ENCODE results near the gene PRR30.

PRR30 gene

GRCh38 chr2:27105981-27106380, 33.2 kb downstream of the PRR30 start:
- TF ChIP-seq, protein P1, sequence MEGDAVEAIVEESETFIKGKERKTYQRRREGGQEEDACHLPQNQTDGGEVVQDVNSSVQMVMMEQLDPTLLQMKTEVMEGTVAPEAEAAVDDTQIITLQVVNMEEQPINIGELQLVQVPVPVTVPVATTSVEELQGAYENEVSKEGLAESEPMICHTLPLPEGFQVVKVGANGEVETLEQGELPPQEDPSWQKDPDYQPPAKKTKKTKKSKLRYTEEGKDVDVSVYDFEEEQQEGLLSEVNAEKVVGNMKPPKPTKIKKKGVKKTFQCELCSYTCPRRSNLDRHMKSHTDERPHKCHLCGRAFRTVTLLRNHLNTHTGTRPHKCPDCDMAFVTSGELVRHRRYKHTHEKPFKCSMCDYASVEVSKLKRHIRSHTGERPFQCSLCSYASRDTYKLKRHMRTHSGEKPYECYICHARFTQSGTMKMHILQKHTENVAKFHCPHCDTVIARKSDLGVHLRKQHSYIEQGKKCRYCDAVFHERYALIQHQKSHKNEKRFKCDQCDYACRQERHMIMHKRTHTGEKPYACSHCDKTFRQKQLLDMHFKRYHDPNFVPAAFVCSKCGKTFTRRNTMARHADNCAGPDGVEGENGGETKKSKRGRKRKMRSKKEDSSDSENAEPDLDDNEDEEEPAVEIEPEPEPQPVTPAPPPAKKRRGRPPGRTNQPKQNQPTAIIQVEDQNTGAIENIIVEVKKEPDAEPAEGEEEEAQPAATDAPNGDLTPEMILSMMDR (IDR thresholded peaks at IDR 0.05; ENCODE audit: low read depth, low read length) = no peak
- H3K4me3 ChIP-seq (replicated peaks in 1 of 2; ENCODE audit: low read depth in 2 of 2, low read length in 2 of 2) = no peak overlapping the region
- DNase-seq (ENCODE audit: low read depth in 2 of 2) = no peak

DNA sequence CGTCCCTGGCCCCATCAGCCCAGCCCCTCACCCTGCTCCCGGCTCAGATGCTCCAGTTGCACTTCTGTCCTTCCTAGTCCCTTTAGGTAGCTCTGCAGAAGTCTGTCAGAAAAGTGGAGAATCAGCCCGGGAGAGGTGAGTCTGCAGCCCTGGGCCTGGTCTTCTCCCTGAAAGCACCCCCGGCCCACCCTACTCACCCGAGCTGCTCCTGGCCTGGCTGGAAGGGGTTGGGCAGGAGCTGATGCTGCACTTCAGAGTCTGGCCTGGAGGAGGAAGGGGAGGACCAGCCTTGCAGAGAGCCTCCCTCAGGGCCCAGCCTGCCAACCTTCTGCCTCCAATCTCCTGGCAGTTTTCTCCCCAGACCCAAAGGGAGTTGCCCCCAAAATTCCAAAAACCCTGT, 36.9 kb downstream of the PRR30 start:
- no peak overlapping the region for H3K4me3 ChIP-seq (replicated peaks in 1 of 2; ENCODE audit: low read depth in 2 of 2, low read length in 2 of 2)
- TF ChIP-seq, protein P1 (IDR thresholded peaks at IDR 0.05; ENCODE audit: low read depth, low read length) = no peak
- DNase-seq (ENCODE audit: low read depth in 2 of 2) = no peak

DNA sequence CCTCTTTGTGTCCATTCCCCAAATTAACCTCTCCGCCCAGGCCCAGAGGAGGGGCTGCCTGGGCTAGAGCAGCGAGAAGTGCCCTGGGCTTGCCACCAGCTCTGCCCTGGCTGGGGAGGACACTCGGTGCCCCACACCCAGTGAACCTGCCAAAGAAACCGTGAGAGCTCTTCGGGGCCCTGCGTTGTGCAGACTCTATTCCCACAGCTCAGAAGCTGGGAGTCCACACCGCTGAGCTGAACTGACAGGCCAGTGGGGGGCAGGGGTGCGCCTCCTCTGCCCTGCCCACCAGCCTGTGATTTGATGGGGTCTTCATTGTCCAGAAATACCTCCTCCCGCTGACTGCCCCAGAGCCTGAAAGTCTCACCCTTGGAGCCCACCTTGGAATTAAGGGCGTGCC, 39.2 kb downstream of the PRR30 start:
- TF ChIP-seq, protein P1 (IDR thresholded peaks at IDR 0.05; ENCODE audit: low read depth, low read length) = no peak
- DNase-seq (ENCODE audit: low read depth in 2 of 2) = no peak
- H3K4me3 ChIP-seq (replicated peaks in 1 of 2; ENCODE audit: low read depth in 2 of 2, low read length in 2 of 2) = no peak overlapping the region

DNA sequence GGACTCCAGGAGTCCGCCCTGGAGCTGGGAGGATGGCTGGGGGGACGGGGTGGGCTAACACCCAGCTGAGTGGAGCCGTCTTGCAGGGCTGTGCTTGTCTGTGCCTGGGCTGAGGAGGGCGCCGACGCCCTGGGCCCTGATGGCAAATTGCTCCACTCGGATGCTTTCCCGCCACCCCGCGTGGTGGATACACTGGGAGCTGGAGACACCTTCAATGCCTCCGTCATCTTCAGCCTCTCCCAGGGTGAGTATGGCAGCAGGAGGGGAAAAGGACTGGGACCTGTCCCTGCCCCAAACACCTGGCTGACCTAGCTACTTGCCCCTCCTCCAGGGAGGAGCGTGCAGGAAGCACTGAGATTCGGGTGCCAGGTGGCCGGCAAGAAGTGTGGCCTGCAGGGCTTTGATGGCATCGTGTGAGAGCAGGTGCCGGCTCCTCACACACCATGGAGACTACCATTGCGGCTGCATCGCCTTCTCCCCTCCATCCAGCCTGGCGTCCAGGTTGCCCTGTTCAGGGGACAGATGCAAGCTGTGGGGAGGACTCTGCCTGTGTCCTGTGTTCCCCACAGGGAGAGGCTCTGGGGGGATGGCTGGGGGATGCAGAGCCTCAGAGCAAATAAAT, 39.8 kb downstream of the PRR30 start:
- TF ChIP-seq, protein P1 (IDR thresholded peaks at IDR 0.05; ENCODE audit: low read depth, low read length) = no peak
- DNase-seq (ENCODE audit: low read depth in 2 of 2) = no peak
- no peak overlapping the region for H3K4me3 ChIP-seq (replicated peaks in 1 of 2; ENCODE audit: low read depth in 2 of 2, low read length in 2 of 2)

GRCh38 chr2:27097341-27097740, 41.9 kb downstream of the PRR30 start:
- DNase-seq (ENCODE audit: low read depth in 2 of 2) = no peak
- no peak overlapping the region for H3K4me3 ChIP-seq (replicated peaks in 1 of 2; ENCODE audit: low read depth in 2 of 2, low read length in 2 of 2)
- TF ChIP-seq, protein P1 (IDR thresholded peaks at IDR 0.05; ENCODE audit: low read depth, low read length) = no peak

GRCh38 chr2:27096748-27097297, 42.4 kb downstream of the PRR30 start:
- H3K4me3 ChIP-seq (replicated peaks in 1 of 2; ENCODE audit: low read depth in 2 of 2, low read length in 2 of 2) = no peak overlapping the region
- no peak for DNase-seq (ENCODE audit: low read depth in 2 of 2)
- TF ChIP-seq, protein P1 (IDR thresholded peaks at IDR 0.05; ENCODE audit: low read depth, low read length) = no peak

Measured in cardiac fibroblast (primary cell).